ENCODE results near the gene JOSD2. TPM values are rescaled to one million over a fixed set of nuclear protein-coding genes. Genes with fewer than 3 reads are reported as not detected.
A peak's percentile ranks its signal among the peaks of the same experiment; 100 is the strongest.

JOSD2 gene
- total RNA-seq, 1 experiment from 2014 or later: 5.4 TPM

GRCh38 chr19:50547385-50548190 is 36.6 kb upstream of the JOSD2 start:
- no peak overlapping the region for H2AK5ac ChIP-seq (ENCODE audit: insufficient read length, low read length)
- peak overlapping the region in 1 of 2 experiments; percentile 26; a peak in 1 of 5 replicates for H3K4me3 Mint-ChIP-seq
- no peak overlapping the region for H3K4me2 ChIP-seq (ENCODE audit: insufficient read depth, insufficient read length, low read length)
- H3K18ac ChIP-seq (ENCODE audit: insufficient read length, low read depth, low read length): no peak overlapping the region
- H2AFZ ChIP-seq (ENCODE audit: low read length): no peak overlapping the region
- H3K9me3 Mint-ChIP-seq: no peaks in the 10 kb centered on the region; a peak in 1 of 5 replicates
- WGBS (ENCODE audit: extremely low coverage, insufficient read length, low lambda C conversion rate): no CpG with 5 or more reads among the region's 18 CpGs
- no peaks in the 10 kb centered on the region for H3K79me2 ChIP-seq (ENCODE audit: insufficient read depth, low read length)
- no peak overlapping the region for H4K5ac ChIP-seq (ENCODE audit: insufficient read length, low read depth, low read length)
- H2BK20ac ChIP-seq (ENCODE audit: low read depth, low read length, poor library complexity, severe bottlenecking): no peak overlapping the region
- H4K91ac ChIP-seq (ENCODE audit: insufficient read length, low read depth, low read length): no peak overlapping the region
- H2BK120ac ChIP-seq (ENCODE audit: low read depth, low read length, poor library complexity, severe bottlenecking): no peak overlapping the region
- H3K56ac ChIP-seq (ENCODE audit: insufficient read length, low read depth, low read length): no peak overlapping the region
- no peaks in the 10 kb centered on the region for H4K20me1 ChIP-seq (ENCODE audit: control insufficient read depth, insufficient read depth, insufficient read length)
- H2BK12ac ChIP-seq (ENCODE audit: insufficient read length, low read depth, low read length): no peak overlapping the region
- H3K23ac ChIP-seq (ENCODE audit: insufficient read length, low read depth, low read length): no peak overlapping the region
- H3K36me3 Mint-ChIP-seq (ENCODE audit: insufficient read depth in 1 of 3, low read depth in 3 of 3): peaks cover 0 to 5% (median 0%) of the 10 kb centered on the region in 3 experiments; a peak in 1 of 7 replicates
- H3K9me3 ChIP-seq (ENCODE audit: control insufficient read depth, low read depth, low read length): no peaks in the 10 kb centered on the region
- H3K27me3 ChIP-seq (ENCODE audit: insufficient read depth, low read length): no peaks in the 10 kb centered on the region; the same call in 1 of the 2 replicates
- H3T11ph ChIP-seq (ENCODE audit: low read length): no peak overlapping the region
- H2BK5ac ChIP-seq (ENCODE audit: insufficient read length, low read length): no peak overlapping the region
- H3K4ac ChIP-seq (ENCODE audit: low read depth, low read length): no peak overlapping the region
- TF ChIP-seq CTCF (conservative IDR thresholded peaks at IDR 0.05): peak; percentile 39
- peaks cover 42% of the 10 kb centered on the region for H3K27me3 Mint-ChIP-seq (ENCODE audit: low read depth)
- H3K14ac ChIP-seq (ENCODE audit: insufficient read depth, low read length): no peak overlapping the region
- no peak overlapping the region for H4K8ac ChIP-seq (replicated peaks; ENCODE audit: insufficient read length, low read depth, low read length)
- no peaks in the 10 kb centered on the region for H3K23me2 ChIP-seq (ENCODE audit: insufficient read length, low read depth, low read length, poor library complexity, severe bottlenecking)
- no peak overlapping the region for H3K9ac ChIP-seq (ENCODE audit: extremely low read depth, insufficient read length, low read length)
- H3K4me1 ChIP-seq (ENCODE audit: insufficient read depth, low read length): no peaks in the 10 kb centered on the region
- H3K4me1 Mint-ChIP-seq: peaks cover 4 to 35% of the 10 kb centered on the region in 2 experiments
- no peak overlapping the region for H3K27ac ChIP-seq (ENCODE audit: insufficient read length, low read depth, low read length)
- no peaks in the 10 kb centered on the region for H3K79me1 ChIP-seq (ENCODE audit: insufficient read depth, low read depth, low read length, poor library complexity, severe bottlenecking)
- no peak overlapping the region for H2BK15ac ChIP-seq (ENCODE audit: low read depth, low read length)
- DNase-seq: no peak
- H3K27ac Mint-ChIP-seq: peak overlapping the region in 1 of 3 experiments; percentile 68; a peak in 1 of 7 replicates

Measured in H9 (cell line).